Karpas-422 (cell line): ENCODE data around the gene FBXL7. TPM values are rescaled to one million over a fixed set of nuclear protein-coding genes. Genes with fewer than 3 reads are reported as not detected.

Experiments
- DNase-seq: peaks from one replicate; pipeline ENCODE4 v3.0.0-alpha.2; 2015
- H2AFZ ChIP-seq: fragments of 200-600 bp; sonication (generic); 2 replicates; pipeline ENCODE4 v1.6.1; 2014; ENCODE audit warnings: antibody characterized with exemption, low read length, mixed read lengths
- H3K27ac ChIP-seq: fragments of 200-600 bp; sonication (generic); 2 replicates; pipeline ENCODE4 v1.5.1; 2014; ENCODE audit warnings: mild to moderate bottlenecking, low read length, moderate library complexity
- H3K27me3 ChIP-seq: fragments of 200-600 bp; sonication (generic); 2 replicates; pipeline ENCODE4 v1.6.1; 2014; ENCODE audit warnings: low read length, mixed read lengths
- H3K36me3 ChIP-seq: fragments of 200-600 bp; sonication (generic); 2 replicates; pipeline ENCODE4 v1.6.1; 2014; ENCODE audit warnings: low read length, mixed read lengths; ENCODE audit not compliant: insufficient read depth
- H3K4me1 ChIP-seq: fragments of 200-600 bp; sonication (generic); 2 replicates; pipeline ENCODE4 v1.6.1; 2014; ENCODE audit warnings: mild to moderate bottlenecking, low read length, mixed read lengths
- H3K4me2 ChIP-seq: fragments of 200-600 bp; sonication (generic); 2 replicates; pipeline ENCODE4 v1.6.1; 2014; ENCODE audit warnings: low read length, low read depth, mild to moderate bottlenecking; ENCODE audit not compliant: poor library complexity, severe bottlenecking
- H3K4me3 ChIP-seq: fragments of 200-600 bp; sonication (generic); 2 replicates; pipeline ENCODE4 v1.5.1; 2014; ENCODE audit warnings: mild to moderate bottlenecking, antibody characterized with exemption, low read length, mixed read lengths
- H3K79me2 ChIP-seq: fragments of 200-600 bp; sonication (generic); 2 replicates; pipeline ENCODE4 v1.6.1; 2014; ENCODE audit warnings: mild to moderate bottlenecking, low read length, mixed read lengths
- H3K9ac ChIP-seq: fragments of 200-600 bp; sonication (generic); 2 replicates; pipeline ENCODE4 v1.6.0; 2014; ENCODE audit warnings: low read length
- H3K9me2 ChIP-seq: fragments of 200-600 bp; sonication (generic), shearing (Covaris generic); replicated peaks from 2 replicates; pipeline ENCODE4 v1.6.0; 2014; ENCODE audit warnings: mild to moderate bottlenecking, low read length, moderate library complexity; ENCODE audit not compliant: insufficient read depth
- H3K9me3 ChIP-seq: fragments of 300-700, 200-600 bp; sonication (generic); 2 replicates; pipeline ENCODE4 v1.6.1; 2014; ENCODE audit warnings: low read length, mixed read lengths
- H4K20me1 ChIP-seq: fragments of 200-600 bp; sonication (generic); 2 replicates; pipeline ENCODE4 v1.6.1; 2014; ENCODE audit warnings: mild to moderate bottlenecking, antibody characterized with exemption, low read length, low read depth; ENCODE audit not compliant: insufficient read depth
- total RNA-seq: library from RNA; depleted of rRNA; stranded (reverse); fragments of >200 nt; shearing (Covaris generic); gene quantifications from 2 replicates; pipeline ENCODE4 v1.2.3, GENCODE V29; 2014; ENCODE audit warnings: low replicate concordance

FBXL7 gene
- total RNA-seq, 1 experiment from 2014 or later = not detected

GRCh38 chr5:15899481-15899880 lies 399.5 kb downstream of the FBXL7 start:
- Histone ChIP-seq H3K4me1 (no peaks in the 10 kb centered on the region), H3K9ac (no peak overlapping the region), H3K27me3 (no peaks in the 10 kb centered on the region), H3K36me3 (no peaks in the 10 kb centered on the region), H3K27ac (no peak overlapping the region), H3K4me3 (no peak overlapping the region), H3K79me2 (no peaks in the 10 kb centered on the region), H3K4me2 (no peak overlapping the region), H3K9me3 (peaks cover 8% of the 10 kb centered on the region; the same call in 1 of the 2 replicates), H4K20me1 (no peaks in the 10 kb centered on the region), H3K9me2 (no peaks in the 10 kb centered on the region), H2AFZ (no peak overlapping the region)
- no peak for DNase-seq

DNA sequence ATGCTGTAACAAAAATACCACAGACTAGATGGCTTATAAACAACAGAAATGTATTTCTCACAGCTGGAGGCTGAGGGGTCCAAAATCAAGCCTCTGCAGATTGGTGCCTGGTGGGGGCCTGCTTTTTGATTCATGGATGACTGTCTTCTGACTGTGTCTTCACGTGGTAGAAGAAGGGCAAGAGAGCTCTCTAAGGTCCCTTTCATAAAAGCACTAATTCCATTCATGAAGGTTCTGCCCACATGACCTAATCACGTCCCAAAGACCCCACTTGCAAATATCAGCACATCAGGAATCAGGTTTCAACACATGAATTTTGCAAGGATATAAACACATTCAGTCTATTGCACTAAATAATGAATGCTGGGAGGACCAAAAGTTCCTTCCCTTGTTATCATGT lies 401.2 kb downstream of the FBXL7 start:
- no peak overlapping the region for H3K9ac ChIP-seq
- no peaks in the 10 kb centered on the region for H4K20me1 ChIP-seq
- peaks cover 8% of the 10 kb centered on the region for H3K9me3 ChIP-seq
- H3K36me3 ChIP-seq = no peaks in the 10 kb centered on the region
- H3K27me3 ChIP-seq = no peaks in the 10 kb centered on the region
- no peaks in the 10 kb centered on the region for H3K9me2 ChIP-seq
- no peak overlapping the region for H3K4me3 ChIP-seq
- H2AFZ ChIP-seq = no peak overlapping the region
- no peak overlapping the region for H3K4me2 ChIP-seq
- no peaks in the 10 kb centered on the region for H3K4me1 ChIP-seq
- H3K27ac ChIP-seq = no peak overlapping the region
- DNase-seq = no peak
- H3K79me2 ChIP-seq = no peaks in the 10 kb centered on the region

GRCh38 chr5:15902066-15902465 lies 402.1 kb downstream of the FBXL7 start:
- no peak overlapping the region for H3K9ac ChIP-seq
- no peaks in the 10 kb centered on the region for H3K4me1 ChIP-seq
- DNase-seq = no peak
- H3K79me2 ChIP-seq = no peaks in the 10 kb centered on the region
- no peaks in the 10 kb centered on the region for H3K27me3 ChIP-seq
- no peak overlapping the region for H2AFZ ChIP-seq
- H3K4me3 ChIP-seq = no peak overlapping the region
- H3K9me2 ChIP-seq = no peaks in the 10 kb centered on the region
- H3K36me3 ChIP-seq = no peaks in the 10 kb centered on the region
- H4K20me1 ChIP-seq = no peaks in the 10 kb centered on the region
- H3K4me2 ChIP-seq = no peak overlapping the region
- H3K27ac ChIP-seq = no peak overlapping the region
- peaks cover 4% of the 10 kb centered on the region; the same call in 1 of the 2 replicates for H3K9me3 ChIP-seq

DNA sequence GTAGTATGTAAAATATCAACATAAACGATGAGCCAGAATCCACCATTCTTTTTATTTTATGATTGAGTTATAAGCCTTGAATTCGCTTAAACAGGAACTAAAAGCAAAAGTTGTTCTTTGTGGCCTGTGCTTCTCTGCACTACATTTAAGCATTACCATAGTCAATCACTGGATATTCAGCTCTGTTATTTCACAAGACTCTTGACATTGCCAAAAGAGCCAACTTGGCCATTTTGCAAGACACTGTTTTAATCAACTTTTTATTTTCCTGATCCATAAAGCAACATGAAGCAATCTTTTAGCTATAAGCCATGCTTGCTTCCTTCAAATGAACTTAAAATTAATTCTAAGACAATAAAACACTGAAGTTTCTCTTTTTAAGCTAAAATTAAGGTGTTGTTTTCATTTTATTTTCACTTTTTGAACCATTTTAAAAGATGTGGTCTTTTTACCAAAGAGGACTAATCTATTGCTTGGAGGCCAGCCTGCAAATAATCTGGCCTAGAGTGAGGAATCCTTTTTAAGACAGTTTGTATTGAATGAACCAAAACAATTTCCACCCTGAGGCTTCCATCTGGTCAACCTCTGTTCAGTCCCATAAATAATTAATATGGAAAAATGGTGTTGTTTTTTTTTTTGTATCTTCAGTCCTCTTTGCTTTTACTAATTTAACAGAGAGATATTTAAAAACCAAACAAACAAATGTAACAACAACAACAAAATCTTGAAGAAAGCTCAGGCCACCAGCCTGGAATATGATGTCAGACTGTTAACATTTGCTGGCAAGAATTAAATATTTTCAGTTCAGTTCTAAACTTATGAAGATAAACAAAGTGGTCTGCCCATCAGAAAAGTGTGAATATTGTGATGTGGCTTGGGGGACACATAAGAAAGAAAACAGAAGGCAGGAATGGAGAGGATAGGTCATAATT lies 405.2 kb downstream of the FBXL7 start:
- Histone ChIP-seq H3K27ac (no peak overlapping the region), H3K9me3 (no peaks in the 10 kb centered on the region; the same call in 1 of the 2 replicates), H3K4me3 (no peak overlapping the region), H3K27me3 (no peaks in the 10 kb centered on the region), H3K36me3 (no peaks in the 10 kb centered on the region), H3K79me2 (no peaks in the 10 kb centered on the region), H4K20me1 (no peaks in the 10 kb centered on the region), H3K4me1 (no peaks in the 10 kb centered on the region), H3K9me2 (no peaks in the 10 kb centered on the region), H2AFZ (no peak overlapping the region), H3K4me2 (no peak overlapping the region), H3K9ac (no peak overlapping the region)
- no peak for DNase-seq

GRCh38 chr5:15914638-15915037 lies 414.7 kb downstream of the FBXL7 start:
- no peak overlapping the region for H3K27ac ChIP-seq
- H3K9me3 ChIP-seq = no peaks in the 10 kb centered on the region
- H3K27me3 ChIP-seq = no peaks in the 10 kb centered on the region
- no peak overlapping the region for H3K4me3 ChIP-seq
- DNase-seq = no peak
- H4K20me1 ChIP-seq = no peaks in the 10 kb centered on the region
- H3K9me2 ChIP-seq = no peaks in the 10 kb centered on the region; the same call in 1 of the 2 replicates
- no peak overlapping the region for H3K9ac ChIP-seq
- no peak overlapping the region for H3K4me2 ChIP-seq
- H3K36me3 ChIP-seq = no peaks in the 10 kb centered on the region
- H2AFZ ChIP-seq = no peak overlapping the region
- H3K79me2 ChIP-seq = no peaks in the 10 kb centered on the region
- no peaks in the 10 kb centered on the region for H3K4me1 ChIP-seq

- Histone ChIP-seq H3K79me2 (no peaks in the 10 kb centered on the region), H2AFZ (no peak overlapping the region), H3K9me2 (no peaks in the 10 kb centered on the region), H3K36me3 (no peaks in the 10 kb centered on the region), H3K27me3 (no peaks in the 10 kb centered on the region), H3K27ac (no peak overlapping the region), H3K9ac (no peak overlapping the region), H4K20me1 (no peaks in the 10 kb centered on the region), H3K4me1 (no peaks in the 10 kb centered on the region), H3K4me2 (no peak overlapping the region), H3K4me3 (no peak overlapping the region), H3K9me3 (peaks cover 12% of the 10 kb centered on the region)
- no peak for DNase-seq
Observed at GRCh38 chr5:15926586-15926985, 426.6 kb downstream of the FBXL7 start.

DNA sequence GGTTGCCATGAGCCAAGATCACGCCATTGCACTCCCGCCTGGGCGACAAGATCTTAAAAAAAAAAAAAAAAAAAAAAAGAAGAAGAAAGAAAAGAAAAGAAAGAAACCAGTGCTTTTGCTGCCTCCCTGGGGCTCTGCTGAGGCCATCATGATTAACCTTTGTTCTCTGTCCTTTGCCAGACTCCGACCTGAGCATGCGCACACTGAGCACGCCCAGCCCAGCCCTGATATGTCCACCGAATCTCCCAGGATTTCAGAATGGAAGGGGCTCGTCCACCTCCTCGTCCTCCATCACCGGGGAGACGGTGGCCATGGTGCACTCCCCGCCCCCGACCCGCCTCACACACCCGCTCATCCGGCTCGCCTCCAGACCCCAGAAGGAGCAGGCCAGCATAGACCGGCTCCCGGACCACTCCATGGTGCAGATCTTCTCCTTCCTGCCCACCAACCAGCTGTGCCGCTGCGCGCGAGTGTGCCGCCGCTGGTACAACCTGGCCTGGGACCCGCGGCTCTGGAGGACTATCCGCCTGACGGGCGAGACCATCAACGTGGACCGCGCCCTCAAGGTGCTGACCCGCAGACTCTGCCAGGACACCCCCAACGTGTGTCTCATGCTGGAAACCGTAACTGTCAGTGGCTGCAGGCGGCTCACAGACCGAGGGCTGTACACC lies 427.9 kb downstream of the FBXL7 start:
- Histone ChIP-seq H3K79me2 (no peaks in the 10 kb centered on the region), H3K9me2 (no peaks in the 10 kb centered on the region), H3K27me3 (no peaks in the 10 kb centered on the region), H2AFZ (no peak overlapping the region), H3K9ac (no peak overlapping the region), H4K20me1 (no peaks in the 10 kb centered on the region), H3K9me3 (peaks cover 12% of the 10 kb centered on the region), H3K36me3 (no peaks in the 10 kb centered on the region), H3K27ac (no peak overlapping the region), H3K4me2 (no peak overlapping the region), H3K4me3 (no peak overlapping the region), H3K4me1 (no peaks in the 10 kb centered on the region)
- DNase-seq = no peak

GRCh38 chr5:15929611-15930263 lies 429.8 kb downstream of the FBXL7 start:
- H3K36me3 ChIP-seq = no peaks in the 10 kb centered on the region
- no peak overlapping the region for H3K27ac ChIP-seq
- H3K9ac ChIP-seq = no peak overlapping the region
- H3K9me2 ChIP-seq = no peaks in the 10 kb centered on the region
- H3K27me3 ChIP-seq = no peaks in the 10 kb centered on the region
- H3K79me2 ChIP-seq = no peaks in the 10 kb centered on the region
- H3K4me3 ChIP-seq = no peak overlapping the region
- no peak overlapping the region for H3K4me2 ChIP-seq
- no peak overlapping the region for H2AFZ ChIP-seq
- H4K20me1 ChIP-seq = no peaks in the 10 kb centered on the region
- H3K4me1 ChIP-seq = no peaks in the 10 kb centered on the region
- DNase-seq = no peak
- peaks cover 12% of the 10 kb centered on the region for H3K9me3 ChIP-seq
